Keratinocyte (primary cell): ENCODE results near the gene CHST15.

ENCODE experiments used
- EZH2 ChIP-seq: IDR thresholded peaks from one replicate; pipeline ENCODE4 v1.6.1; 2012; ENCODE audit warnings: inconsistent platforms, mild to moderate bottlenecking, low read length, moderate library complexity
- TF ChIP-seq, protein P1 (sequence below), 3 experiments: IDR thresholded peaks in 1 of 3; conservative IDR thresholded peaks in 1 of 3; optimal IDR thresholded peaks in 1 of 3; 2 replicates in 2 of 3; 3 replicates in 1 of 3; pipeline versions ENCODE3 to v1.5.1; 2011; ENCODE audit warnings: low read length in 3 of 3, mild to moderate bottlenecking in 3 of 3, moderate library complexity in 2 of 3, control low read depth in 1 of 3, inconsistent platforms in 1 of 3; ENCODE audit not compliant: insufficient read depth in 2 of 3; ENCODE audit errors: extremely low read depth in 1 of 3

DNA sequence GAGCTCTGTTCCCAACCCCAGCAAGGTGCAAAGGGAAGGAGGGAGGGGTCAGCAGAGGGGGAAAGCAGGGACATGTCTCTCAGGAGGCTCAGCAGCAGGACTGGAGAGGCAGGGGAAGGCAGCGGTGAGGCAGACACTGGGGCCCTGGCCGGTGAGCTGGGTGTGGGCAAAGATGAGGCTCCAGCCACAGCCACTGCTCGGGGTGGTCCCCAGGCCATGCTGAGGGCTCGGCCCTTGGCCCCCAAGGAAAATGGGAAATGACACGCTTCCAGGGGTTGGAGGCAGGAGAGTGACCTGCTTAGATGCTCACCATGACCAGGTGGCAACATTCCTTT lies 35.4 kb upstream of the CHST15 start:
- TF ChIP-seq, protein P1, sequence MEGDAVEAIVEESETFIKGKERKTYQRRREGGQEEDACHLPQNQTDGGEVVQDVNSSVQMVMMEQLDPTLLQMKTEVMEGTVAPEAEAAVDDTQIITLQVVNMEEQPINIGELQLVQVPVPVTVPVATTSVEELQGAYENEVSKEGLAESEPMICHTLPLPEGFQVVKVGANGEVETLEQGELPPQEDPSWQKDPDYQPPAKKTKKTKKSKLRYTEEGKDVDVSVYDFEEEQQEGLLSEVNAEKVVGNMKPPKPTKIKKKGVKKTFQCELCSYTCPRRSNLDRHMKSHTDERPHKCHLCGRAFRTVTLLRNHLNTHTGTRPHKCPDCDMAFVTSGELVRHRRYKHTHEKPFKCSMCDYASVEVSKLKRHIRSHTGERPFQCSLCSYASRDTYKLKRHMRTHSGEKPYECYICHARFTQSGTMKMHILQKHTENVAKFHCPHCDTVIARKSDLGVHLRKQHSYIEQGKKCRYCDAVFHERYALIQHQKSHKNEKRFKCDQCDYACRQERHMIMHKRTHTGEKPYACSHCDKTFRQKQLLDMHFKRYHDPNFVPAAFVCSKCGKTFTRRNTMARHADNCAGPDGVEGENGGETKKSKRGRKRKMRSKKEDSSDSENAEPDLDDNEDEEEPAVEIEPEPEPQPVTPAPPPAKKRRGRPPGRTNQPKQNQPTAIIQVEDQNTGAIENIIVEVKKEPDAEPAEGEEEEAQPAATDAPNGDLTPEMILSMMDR (optimal IDR thresholded peaks at IDR 0.05 in 1 of 3, IDR thresholded peaks at IDR 0.05 in 1 of 3, conservative IDR thresholded peaks at IDR 0.05 in 1 of 3; ENCODE audit: extremely low read depth in 1 of 3, insufficient read depth in 2 of 3, low read length in 3 of 3), result no peak
- TF ChIP-seq EZH2, result no peak
